Measurements from ENCODE around the gene AGAP1. TPM values are rescaled to one million over a fixed set of nuclear protein-coding genes. Genes with fewer than 3 reads are reported as not detected.

Gene AGAP1
- total RNA-seq, 1 donor, result 18.5 TPM

DNA sequence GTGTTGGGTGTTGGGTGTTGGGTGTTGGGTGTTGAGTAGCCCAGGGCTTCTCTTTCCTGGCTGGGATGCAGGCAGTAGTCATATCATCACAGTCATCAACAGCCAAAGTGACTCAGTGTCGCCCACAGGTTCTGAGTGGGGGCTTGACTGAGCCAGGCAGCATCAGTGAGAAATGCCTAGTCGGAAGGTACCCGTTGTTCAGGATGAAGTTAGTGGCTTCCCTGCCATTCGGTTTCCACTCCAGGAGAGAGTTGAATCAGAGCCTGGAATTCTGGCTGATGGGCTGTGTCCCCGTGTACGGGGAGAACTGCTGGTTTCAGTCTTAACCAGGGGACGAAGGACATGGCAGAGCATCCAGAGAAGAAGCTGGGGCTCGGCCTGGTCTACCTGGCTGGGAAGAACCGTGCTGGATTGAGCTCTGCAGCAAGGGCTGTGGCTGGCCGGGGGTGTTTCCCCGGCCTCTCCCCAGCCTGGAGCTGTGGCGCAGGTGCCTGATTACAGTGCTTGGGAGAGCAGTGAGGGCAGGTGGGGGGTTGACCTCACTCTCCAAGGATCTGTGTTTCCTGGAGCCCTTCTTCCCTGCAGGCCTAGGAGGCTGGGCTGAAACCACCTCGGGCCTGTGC is 49.4 kb downstream of the AGAP1 start:
- peak; percentile 93 for DNase-seq (ENCODE audit: insufficient read length, low spot score, missing footprints)

GRCh38 chr2:235543851-235544688 is 50.2 kb downstream of the AGAP1 start:
- no peak overlapping the region for H3K4me2 ChIP-seq (ENCODE audit: insufficient read depth, low read length)
- no peak overlapping the region for H3K27ac ChIP-seq (ENCODE audit: low read depth, low read length)
- peaks cover 7% of the 10 kb centered on the region for H3K4me1 ChIP-seq (ENCODE audit: insufficient read depth, low read length)
- peak; percentile 66 for DNase-seq (ENCODE audit: insufficient read length, low spot score, missing footprints)
- no peak overlapping the region for H3K4me3 ChIP-seq (ENCODE audit: insufficient read depth, low read length)
- no peaks in the 10 kb centered on the region for H3K36me3 ChIP-seq (ENCODE audit: insufficient read depth, low read length)
- peaks cover 78% of the 10 kb centered on the region for H3K79me2 ChIP-seq (ENCODE audit: insufficient read depth, low read length)
- TF ChIP-seq, protein P1, sequence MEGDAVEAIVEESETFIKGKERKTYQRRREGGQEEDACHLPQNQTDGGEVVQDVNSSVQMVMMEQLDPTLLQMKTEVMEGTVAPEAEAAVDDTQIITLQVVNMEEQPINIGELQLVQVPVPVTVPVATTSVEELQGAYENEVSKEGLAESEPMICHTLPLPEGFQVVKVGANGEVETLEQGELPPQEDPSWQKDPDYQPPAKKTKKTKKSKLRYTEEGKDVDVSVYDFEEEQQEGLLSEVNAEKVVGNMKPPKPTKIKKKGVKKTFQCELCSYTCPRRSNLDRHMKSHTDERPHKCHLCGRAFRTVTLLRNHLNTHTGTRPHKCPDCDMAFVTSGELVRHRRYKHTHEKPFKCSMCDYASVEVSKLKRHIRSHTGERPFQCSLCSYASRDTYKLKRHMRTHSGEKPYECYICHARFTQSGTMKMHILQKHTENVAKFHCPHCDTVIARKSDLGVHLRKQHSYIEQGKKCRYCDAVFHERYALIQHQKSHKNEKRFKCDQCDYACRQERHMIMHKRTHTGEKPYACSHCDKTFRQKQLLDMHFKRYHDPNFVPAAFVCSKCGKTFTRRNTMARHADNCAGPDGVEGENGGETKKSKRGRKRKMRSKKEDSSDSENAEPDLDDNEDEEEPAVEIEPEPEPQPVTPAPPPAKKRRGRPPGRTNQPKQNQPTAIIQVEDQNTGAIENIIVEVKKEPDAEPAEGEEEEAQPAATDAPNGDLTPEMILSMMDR (IDR thresholded peaks at IDR 0.05; ENCODE audit: extremely low read depth, low read depth, low read length), result no peak
- no peak overlapping the region for H2AFZ ChIP-seq (ENCODE audit: low read length)
- H3K27me3 ChIP-seq (ENCODE audit: insufficient read depth, low read length), result no peaks in the 10 kb centered on the region
- peaks cover 62% of the 10 kb centered on the region for H4K20me1 ChIP-seq (ENCODE audit: insufficient read depth, low read length)
- H3K9me3 ChIP-seq (ENCODE audit: low read depth, low read length), result no peaks in the 10 kb centered on the region

More for the DNA sequence above, 49.4 kb downstream of the AGAP1 start:
- Histone ChIP-seq H3K9me3 (ENCODE audit: low read depth, low read length) (no peaks in the 10 kb centered on the region), H2AFZ (ENCODE audit: low read length) (no peak overlapping the region), H3K4me3 (ENCODE audit: insufficient read depth, low read length) (no peak overlapping the region), H3K4me1 (ENCODE audit: insufficient read depth, low read length) (peaks cover 7% of the 10 kb centered on the region), H4K20me1 (ENCODE audit: insufficient read depth, low read length) (peaks cover 70% of the 10 kb centered on the region), H3K4me2 (ENCODE audit: insufficient read depth, low read length) (no peak overlapping the region), H3K27ac (ENCODE audit: low read depth, low read length) (no peak overlapping the region), H3K79me2 (ENCODE audit: insufficient read depth, low read length) (peaks cover 81% of the 10 kb centered on the region), H3K36me3 (ENCODE audit: insufficient read depth, low read length) (no peaks in the 10 kb centered on the region), H3K27me3 (ENCODE audit: insufficient read depth, low read length) (no peaks in the 10 kb centered on the region)
- TF ChIP-seq, protein P1 (IDR thresholded peaks at IDR 0.05; ENCODE audit: extremely low read depth, low read depth, low read length), result no peak

- TF ChIP-seq, protein P1 (IDR thresholded peaks at IDR 0.05; ENCODE audit: extremely low read depth, low read depth, low read length), result no peak
- Histone ChIP-seq H2AFZ (ENCODE audit: low read length) (no peak overlapping the region), H3K4me3 (ENCODE audit: insufficient read depth, low read length) (no peak overlapping the region), H3K9me3 (ENCODE audit: low read depth, low read length) (no peaks in the 10 kb centered on the region), H3K4me1 (ENCODE audit: insufficient read depth, low read length) (peaks cover 7% of the 10 kb centered on the region), H3K36me3 (ENCODE audit: insufficient read depth, low read length) (no peaks in the 10 kb centered on the region), H3K27ac (ENCODE audit: low read depth, low read length) (no peak overlapping the region), H4K20me1 (ENCODE audit: insufficient read depth, low read length) (peaks cover 58% of the 10 kb centered on the region), H3K4me2 (ENCODE audit: insufficient read depth, low read length) (no peak overlapping the region), H3K27me3 (ENCODE audit: insufficient read depth, low read length) (no peaks in the 10 kb centered on the region), H3K79me2 (ENCODE audit: insufficient read depth, low read length) (peaks cover 78% of the 10 kb centered on the region)
- no peak for DNase-seq (ENCODE audit: insufficient read length, low spot score, missing footprints)
Measured at GRCh38 chr2:235544689-235544969, 50.8 kb downstream of the AGAP1 start.
